ENCODE measurements around the gene IRAK2. TPM values are rescaled to one million over a fixed set of nuclear protein-coding genes. Genes with fewer than 3 reads are reported as not detected.

The IRAK2 gene
- total RNA-seq, 4 donors from 2014 or later = 0.20 to 4.9 (median 3.4) TPM

DNA sequence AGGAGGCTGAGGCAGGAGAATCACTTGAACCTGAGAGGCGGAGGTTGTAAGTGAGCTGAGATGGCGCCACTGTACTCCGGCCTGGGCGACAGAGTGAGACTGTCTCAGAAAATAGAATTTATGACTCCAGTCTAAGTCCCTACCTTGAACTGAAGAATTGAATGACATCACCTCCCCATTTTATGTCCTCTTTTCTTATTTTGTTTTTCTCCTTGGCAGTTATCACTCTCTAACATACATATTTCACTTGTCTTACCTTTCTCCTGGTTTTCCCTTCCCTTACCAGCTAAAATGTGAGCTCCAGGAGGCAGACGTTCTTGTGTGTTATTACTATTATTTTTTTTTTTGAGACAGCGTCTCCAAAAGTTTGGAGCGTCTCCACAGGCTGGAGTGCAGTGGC, 91.1 kb downstream of the IRAK2 start:
- Histone ChIP-seq H3K27me3 (no peaks in the 10 kb centered on the region), H3K4me1 (peaks cover 2 to 16% (median 5%) of the 10 kb centered on the region in 4 donors), H3K27ac (no peak overlapping the region), H3K4me3 (no peak overlapping the region), H3K36me3 (peaks cover 0 to 22% (median 3%) of the 10 kb centered on the region in 4 donors), H3K9me3 (no peaks in the 10 kb centered on the region)
- in situ Hi-C loops (cut with MboI; ENCODE audit: low pct_ligation_motif_present in 1 of 4, low pct_unique_long_range_greater_than_20kb in 1 of 4, low sequenced_read_pairs in 3 of 4) (no loop called here), intact Hi-C loops (cut with DNase I; ENCODE audit: low total_unique reads) (no loop called here)
- TF ChIP-seq, protein P1, sequence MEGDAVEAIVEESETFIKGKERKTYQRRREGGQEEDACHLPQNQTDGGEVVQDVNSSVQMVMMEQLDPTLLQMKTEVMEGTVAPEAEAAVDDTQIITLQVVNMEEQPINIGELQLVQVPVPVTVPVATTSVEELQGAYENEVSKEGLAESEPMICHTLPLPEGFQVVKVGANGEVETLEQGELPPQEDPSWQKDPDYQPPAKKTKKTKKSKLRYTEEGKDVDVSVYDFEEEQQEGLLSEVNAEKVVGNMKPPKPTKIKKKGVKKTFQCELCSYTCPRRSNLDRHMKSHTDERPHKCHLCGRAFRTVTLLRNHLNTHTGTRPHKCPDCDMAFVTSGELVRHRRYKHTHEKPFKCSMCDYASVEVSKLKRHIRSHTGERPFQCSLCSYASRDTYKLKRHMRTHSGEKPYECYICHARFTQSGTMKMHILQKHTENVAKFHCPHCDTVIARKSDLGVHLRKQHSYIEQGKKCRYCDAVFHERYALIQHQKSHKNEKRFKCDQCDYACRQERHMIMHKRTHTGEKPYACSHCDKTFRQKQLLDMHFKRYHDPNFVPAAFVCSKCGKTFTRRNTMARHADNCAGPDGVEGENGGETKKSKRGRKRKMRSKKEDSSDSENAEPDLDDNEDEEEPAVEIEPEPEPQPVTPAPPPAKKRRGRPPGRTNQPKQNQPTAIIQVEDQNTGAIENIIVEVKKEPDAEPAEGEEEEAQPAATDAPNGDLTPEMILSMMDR (IDR thresholded peaks at IDR 0.05) = no peak
- TF ChIP-seq POLR2AphosphoS5 (IDR thresholded peaks at IDR 0.05) (no peak), EP300 (IDR thresholded peaks at IDR 0.05; ENCODE audit: low read depth) (no peak), POLR2A (IDR thresholded peaks at IDR 0.05) (no peak)
- WGBS, 2 donors (ENCODE audit: low coverage in 1 of 2) = 86 to 87% methylated on average over 7 of the region's 7 CpGs
- DNase-seq = no peak

DNA sequence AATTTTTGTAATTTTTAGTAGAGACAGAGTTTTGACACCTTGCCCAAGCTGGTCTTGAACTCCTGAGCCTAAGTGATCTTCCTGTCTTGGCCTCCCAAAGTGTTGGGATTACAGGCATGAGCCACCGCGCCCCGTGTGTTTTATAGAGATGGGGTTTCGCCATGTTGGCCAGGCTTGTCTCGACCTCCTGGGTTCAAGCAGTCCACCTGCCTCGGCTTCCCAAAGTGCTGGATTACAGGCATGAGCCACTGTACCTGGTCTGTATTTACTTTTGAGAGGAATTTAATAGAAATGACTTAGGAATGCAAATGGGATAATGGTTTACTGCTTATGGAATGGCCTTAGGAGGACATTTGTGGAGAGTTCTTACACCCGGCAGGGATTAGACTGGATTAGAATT, 94.3 kb downstream of the IRAK2 start:
- no peak for DNase-seq
- TF ChIP-seq POLR2AphosphoS5 (IDR thresholded peaks at IDR 0.05) = no peak
- TF ChIP-seq, protein P1 (IDR thresholded peaks at IDR 0.05) = no peak
- TF ChIP-seq EP300 (IDR thresholded peaks at IDR 0.05; ENCODE audit: low read depth) = no peak
- TF ChIP-seq POLR2A (IDR thresholded peaks at IDR 0.05) = no peak
- in situ Hi-C loops (cut with MboI; ENCODE audit: low pct_ligation_motif_present in 1 of 4, low pct_unique_long_range_greater_than_20kb in 1 of 4, low sequenced_read_pairs in 3 of 4) (no loop called here), intact Hi-C loops (cut with DNase I; ENCODE audit: low total_unique reads) (no loop called here)
- WGBS, 2 donors (ENCODE audit: low coverage in 1 of 2) = 83 to 89% methylated on average over 1 to 7 of the region's 7 CpGs
- Histone ChIP-seq H3K4me1 (peaks cover 0 to 15% (median 4%) of the 10 kb centered on the region in 4 donors), H3K27me3 (no peaks in the 10 kb centered on the region), H3K4me3 (no peak overlapping the region), H3K36me3 (peaks cover 0 to 14% (median 6%) of the 10 kb centered on the region in 4 donors), H3K9me3 (no peaks in the 10 kb centered on the region), H3K27ac (no peak overlapping the region)

DNA sequence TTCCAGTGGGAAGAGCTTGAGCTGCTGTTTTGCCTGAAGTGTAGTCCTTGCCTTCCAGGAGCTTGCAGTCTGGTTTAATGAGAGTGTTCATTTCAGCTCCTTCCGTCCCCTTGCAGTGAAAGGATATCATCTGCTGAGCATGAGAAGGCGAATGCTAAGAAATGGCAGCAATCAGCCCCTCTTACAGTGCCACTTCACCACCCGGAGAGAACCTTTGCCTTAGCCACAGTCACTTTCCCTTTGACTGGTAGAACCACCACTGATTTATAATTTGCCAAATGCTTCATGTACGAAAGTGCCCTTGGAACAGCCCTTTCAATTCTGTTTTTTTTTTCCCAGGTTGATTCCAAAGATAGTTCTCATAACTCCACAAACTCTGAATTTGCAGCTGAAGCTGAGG, 95.1 kb downstream of the IRAK2 start:
- intact Hi-C loops (cut with DNase I; ENCODE audit: low total_unique reads) (no loop called here), in situ Hi-C loops (cut with MboI; ENCODE audit: low pct_ligation_motif_present in 1 of 4, low pct_unique_long_range_greater_than_20kb in 1 of 4, low sequenced_read_pairs in 3 of 4) (no loop called here)
- Histone ChIP-seq H3K36me3 (peaks cover 0 to 14% (median 6%) of the 10 kb centered on the region in 4 donors), H3K4me3 (no peak overlapping the region), H3K27me3 (no peaks in the 10 kb centered on the region), H3K9me3 (no peaks in the 10 kb centered on the region), H3K4me1 (peaks cover 0 to 20% (median 4%) of the 10 kb centered on the region in 4 donors), H3K27ac (no peak overlapping the region)
- WGBS, 2 donors (ENCODE audit: low coverage in 1 of 2) = 82% methylated on average over 4 of the region's 4 CpGs; no CpG with 5 or more reads in 1 of the 2 donors
- no peak for DNase-seq
- TF ChIP-seq POLR2AphosphoS5 (IDR thresholded peaks at IDR 0.05) (no peak), POLR2A (IDR thresholded peaks at IDR 0.05) (no peak), EP300 (IDR thresholded peaks at IDR 0.05; ENCODE audit: low read depth) (no peak)
- TF ChIP-seq, protein P1 (IDR thresholded peaks at IDR 0.05) = no peak

DNA sequence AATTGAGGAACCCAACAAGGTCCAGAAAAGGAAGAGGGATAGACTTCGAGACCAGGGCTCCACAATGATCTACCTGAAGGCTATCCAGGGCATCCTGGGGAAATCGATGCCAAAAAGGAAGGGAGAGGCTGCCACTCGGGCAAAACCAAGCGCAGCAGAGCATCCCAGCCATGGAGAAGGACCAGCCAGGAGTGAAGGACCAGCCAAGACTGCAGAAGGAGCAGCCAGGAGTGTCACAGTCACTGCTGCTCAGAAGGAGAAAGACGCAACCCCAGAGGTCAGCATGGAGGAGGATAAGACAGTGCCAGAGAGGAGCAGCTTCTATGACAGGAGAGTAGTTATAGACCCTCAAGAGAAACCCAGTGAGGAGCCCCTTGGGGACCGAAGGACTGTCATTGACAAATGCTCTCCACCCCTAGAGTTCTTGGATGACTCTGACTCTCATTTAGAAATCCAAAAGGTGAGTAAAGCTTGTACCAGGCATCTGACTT, 95.5 kb downstream of the IRAK2 start:
- TF ChIP-seq, protein P1 (IDR thresholded peaks at IDR 0.05) = no peak
- TF ChIP-seq POLR2A (IDR thresholded peaks at IDR 0.05) = no peak
- no peak for TF ChIP-seq POLR2AphosphoS5 (IDR thresholded peaks at IDR 0.05)
- no peak for TF ChIP-seq EP300 (IDR thresholded peaks at IDR 0.05; ENCODE audit: low read depth)
- Histone ChIP-seq H3K4me1 (peaks cover 0 to 16% (median 4%) of the 10 kb centered on the region in 4 donors), H3K4me3 (no peak overlapping the region), H3K27me3 (no peaks in the 10 kb centered on the region), H3K9me3 (no peaks in the 10 kb centered on the region), H3K36me3 (peaks cover 0 to 14% (median 6%) of the 10 kb centered on the region in 4 donors), H3K27ac (no peak overlapping the region)
- WGBS, 2 donors (ENCODE audit: low coverage in 1 of 2) = 84 to 86% methylated on average over 5 to 6 of the region's 6 CpGs
- DNase-seq = no peak
- in situ Hi-C loops (cut with MboI; ENCODE audit: low pct_ligation_motif_present in 1 of 4, low pct_unique_long_range_greater_than_20kb in 1 of 4, low sequenced_read_pairs in 3 of 4) (no loop called here), intact Hi-C loops (cut with DNase I; ENCODE audit: low total_unique reads) (no loop called here)
